ENCODE data around the gene DPAGT1.

DNA sequence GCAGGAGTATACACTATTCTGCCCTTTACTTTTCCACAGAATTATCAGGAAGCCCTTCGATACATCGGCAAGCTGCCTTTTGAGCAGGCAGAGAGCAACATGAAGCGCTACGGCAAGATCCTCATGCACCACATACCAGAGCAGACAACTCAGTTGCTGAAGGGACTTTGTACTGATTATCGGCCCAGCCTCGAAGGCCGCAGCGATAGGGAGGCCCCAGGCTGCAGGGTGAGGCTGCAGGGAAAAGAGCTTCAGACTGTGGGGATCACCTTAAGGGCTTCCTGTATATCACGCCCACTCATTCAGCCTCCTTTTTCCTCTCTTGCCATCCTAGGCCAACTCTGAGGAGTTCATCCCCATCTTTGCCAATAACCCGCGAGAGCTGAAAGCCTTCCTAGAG, 23.8 kb downstream of the DPAGT1 start:
- TF ChIP-seq, protein P1, sequence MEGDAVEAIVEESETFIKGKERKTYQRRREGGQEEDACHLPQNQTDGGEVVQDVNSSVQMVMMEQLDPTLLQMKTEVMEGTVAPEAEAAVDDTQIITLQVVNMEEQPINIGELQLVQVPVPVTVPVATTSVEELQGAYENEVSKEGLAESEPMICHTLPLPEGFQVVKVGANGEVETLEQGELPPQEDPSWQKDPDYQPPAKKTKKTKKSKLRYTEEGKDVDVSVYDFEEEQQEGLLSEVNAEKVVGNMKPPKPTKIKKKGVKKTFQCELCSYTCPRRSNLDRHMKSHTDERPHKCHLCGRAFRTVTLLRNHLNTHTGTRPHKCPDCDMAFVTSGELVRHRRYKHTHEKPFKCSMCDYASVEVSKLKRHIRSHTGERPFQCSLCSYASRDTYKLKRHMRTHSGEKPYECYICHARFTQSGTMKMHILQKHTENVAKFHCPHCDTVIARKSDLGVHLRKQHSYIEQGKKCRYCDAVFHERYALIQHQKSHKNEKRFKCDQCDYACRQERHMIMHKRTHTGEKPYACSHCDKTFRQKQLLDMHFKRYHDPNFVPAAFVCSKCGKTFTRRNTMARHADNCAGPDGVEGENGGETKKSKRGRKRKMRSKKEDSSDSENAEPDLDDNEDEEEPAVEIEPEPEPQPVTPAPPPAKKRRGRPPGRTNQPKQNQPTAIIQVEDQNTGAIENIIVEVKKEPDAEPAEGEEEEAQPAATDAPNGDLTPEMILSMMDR (IDR thresholded peaks at IDR 0.05): no peak
- no peak for TF ChIP-seq POLR2A (IDR thresholded peaks at IDR 0.05)
